HG03060 (cell line): ENCODE measurements around the gene SORT1.

Experiments
- ATAC-seq: cut with Tn5 transposase; IDR thresholded peaks from one replicate; pipeline ENCODE4 v1.9.1; 2021; ENCODE audit warnings: low read depth, moderate number of reproducible peaks; ENCODE audit not compliant: unreplicated experiment

The SORT1 gene

GRCh38 chr1:109279615-109280278 lies 118.0 kb downstream of the SORT1 start:
- ATAC-seq, result no peak

DNA sequence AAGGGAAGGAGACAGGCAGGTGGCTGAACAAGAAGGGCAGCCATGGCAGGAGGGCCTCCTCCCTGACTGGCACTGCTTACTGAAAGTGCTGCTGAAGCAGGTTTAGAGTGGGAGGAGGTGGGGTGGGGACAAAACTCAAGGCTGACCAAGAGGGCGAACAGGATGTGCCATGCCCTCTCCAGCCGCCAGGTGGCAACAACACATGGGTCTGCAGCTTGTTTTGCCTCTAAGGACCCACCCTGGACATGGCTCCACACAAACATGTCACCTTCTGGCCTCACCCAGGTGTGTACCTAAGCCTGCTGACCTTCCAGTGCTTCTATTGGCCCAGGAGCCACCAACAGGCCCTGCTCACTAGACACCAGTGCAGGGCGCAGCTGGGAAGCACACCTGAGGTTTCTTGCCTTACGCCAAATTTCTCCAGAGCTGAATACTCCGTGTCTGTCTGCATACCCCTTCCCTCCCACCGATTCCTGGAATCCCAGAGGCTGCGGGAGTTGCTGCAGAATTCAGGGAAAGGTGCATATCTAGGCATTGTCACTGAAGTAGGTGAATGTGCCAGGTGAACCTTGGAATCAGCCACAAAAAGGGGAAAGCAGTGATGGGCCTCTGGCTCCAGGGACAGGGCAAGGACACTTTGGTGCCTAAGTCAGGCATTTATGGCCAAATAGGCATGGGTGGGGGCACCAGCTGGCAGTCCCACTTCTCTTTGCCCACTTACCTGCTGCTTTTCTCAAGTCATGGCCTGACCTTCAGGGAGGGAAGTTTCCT lies 120.1 kb downstream of the SORT1 start:
- no peak for ATAC-seq

DNA sequence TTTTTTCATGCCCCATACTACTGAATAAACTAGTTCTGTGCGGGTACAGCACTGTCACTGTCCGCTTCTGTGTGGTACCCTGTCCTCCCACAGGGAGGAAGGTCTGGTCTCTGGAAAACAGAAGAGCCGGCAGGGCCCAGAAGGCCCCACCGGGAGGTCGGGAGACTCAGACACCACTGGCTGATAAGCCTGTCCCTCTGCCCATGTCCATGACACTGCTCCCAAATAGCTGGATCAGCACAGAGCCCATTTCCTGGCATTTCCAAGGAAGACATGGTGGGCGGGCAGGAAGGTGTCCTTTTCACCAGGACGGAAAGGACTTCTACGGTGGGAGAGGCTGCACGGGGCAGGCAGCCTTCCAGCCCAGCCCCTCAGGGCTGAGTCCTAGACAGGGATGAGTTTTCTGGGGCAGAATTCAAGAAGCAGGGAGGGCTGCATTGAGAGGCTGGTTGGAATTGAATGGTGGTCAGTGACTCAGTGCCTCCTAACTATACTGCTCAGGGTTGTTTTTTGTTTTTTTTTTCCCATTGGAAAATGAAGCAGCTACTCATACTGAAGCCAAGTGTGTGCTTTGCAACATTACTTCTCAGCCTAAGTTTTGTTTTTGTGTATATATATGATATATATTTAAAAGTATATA lies 121.9 kb downstream of the SORT1 start:
- ATAC-seq, result no peak

DNA sequence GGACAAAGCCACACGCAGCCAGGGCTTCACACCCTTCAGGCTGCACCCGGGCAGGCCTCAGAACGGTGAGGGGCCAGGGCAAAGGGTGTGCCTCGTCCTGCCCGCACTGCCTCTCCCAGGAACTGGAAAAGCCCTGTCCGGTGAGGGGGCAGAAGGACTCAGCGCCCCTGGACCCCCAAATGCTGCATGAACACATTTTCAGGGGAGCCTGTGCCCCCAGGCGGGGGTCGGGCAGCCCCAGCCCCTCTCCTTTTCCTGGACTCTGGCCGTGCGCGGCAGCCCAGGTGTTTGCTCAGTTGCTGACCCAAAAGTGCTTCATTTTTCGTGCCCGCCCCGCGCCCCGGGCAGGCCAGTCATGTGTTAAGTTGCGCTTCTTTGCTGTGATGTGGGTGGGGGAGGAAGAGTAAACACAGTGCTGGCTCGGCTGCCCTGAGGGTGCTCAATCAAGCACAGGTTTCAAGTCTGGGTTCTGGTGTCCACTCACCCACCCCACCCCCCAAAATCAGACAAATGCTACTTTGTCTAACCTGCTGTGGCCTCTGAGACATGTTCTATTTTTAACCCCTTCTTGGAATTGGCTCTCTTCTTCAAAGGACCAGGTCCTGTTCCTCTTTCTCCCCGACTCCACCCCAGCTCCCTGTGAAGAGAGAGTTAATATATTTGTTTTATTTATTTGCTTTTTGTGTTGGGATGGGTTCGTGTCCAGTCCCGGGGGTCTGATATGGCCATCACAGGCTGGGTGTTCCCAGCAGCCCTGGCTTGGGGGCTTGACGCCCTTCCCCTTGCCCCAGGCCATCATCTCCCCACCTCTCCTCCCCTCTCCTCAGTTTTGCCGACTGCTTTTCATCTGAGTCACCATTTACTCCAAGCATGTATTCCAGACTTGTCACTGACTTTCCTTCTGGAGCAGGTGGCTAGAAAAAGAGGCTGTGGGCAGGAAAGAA lies 122.9 kb downstream of the SORT1 start:
- no peak for ATAC-seq

DNA sequence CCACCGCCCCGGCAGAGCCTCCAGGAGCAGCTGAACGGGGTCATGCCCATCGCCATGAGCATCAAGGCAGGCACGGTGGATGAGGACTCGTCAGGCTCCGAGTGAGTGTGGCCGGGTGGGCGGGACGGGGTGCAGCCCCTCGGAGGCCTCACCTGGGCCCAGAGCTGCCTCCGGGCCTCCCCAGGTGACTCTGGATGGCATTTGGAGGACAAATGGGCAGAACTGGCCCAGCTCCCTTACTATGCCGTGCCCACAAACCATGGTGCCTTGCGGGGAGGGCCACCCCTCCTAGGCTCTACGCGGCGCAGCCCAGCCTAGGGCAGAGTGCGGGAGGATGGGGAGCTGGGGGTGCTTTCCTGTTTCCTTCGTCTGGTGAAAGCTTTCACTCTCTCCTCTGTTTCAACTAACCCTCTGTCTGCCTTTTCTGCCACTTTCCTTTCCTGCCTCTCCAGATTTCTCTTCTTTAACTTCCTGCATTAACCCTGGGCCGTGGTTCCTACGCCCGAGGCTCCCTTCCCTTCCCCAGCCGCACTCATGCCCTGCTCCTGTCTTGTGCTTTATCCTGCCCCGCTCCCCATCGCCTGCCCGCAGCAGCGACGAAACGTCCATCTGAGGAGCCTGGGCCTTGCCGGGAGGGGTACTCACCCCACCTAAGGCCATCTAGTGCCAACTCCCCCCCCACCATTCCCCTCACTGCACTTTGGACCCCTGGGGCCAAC lies 124.0 kb downstream of the SORT1 start:
- no peak for ATAC-seq

DNA sequence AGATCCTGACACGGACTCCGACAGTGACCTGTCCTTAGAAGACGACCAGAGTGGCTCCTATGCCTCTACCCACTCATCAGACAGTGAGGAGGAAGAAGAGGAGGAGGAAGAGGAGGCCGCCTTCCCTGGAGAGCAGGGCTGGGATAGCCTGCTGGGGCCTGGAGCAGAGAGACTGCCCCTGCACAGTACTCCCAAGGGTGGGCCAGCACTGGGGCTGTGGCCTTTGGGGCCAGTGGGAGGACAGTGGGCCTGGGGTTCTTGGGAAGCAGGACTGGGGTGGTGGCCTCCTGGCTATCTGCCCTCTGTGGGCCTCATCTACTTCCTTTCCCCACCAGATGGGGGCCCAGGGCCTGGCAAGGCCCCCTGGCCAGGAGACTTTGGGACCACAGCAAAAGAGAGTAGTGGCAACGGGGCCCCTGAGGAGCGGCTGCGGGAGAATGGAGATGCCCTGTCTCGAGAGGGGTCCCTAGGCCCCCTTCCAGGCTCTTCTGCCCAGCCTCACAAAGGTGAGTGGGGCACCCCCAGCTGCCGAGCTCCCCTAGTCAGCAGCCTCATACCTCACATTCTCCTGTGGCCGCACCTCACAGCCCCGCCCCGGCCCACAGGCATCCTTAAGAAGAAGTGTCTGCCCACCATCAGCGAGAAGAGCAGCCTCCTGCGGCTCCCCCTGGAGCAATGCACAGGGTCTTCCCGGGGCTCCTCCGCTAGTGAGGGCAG lies 124.7 kb downstream of the SORT1 start:
- no peak for ATAC-seq

GRCh38 chr1:109272021-109272799 lies 125.5 kb downstream of the SORT1 start:
- ATAC-seq, result no peak

DNA sequence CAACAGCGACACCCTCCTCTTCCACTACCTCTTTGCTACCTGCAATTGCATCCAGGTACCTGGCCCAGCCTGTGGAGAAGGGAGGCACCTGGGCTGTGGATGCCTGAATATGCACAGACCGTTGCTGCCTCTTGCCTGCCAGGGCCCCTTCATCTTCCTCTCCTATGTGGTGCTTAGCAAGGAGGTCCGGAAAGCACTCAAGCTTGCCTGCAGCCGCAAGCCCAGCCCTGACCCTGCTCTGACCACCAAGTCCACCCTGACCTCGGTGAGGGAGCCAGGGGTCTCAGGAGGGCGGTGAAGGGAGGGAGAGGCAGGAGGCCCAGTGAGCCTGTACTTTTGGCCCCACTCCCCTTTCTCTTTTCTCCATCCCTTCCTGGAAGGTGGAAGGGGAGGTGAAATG lies 126.3 kb downstream of the SORT1 start:
- no peak for ATAC-seq

- no peak for ATAC-seq
Measured at GRCh38 chr1:109270623-109271317, 126.9 kb downstream of the SORT1 start.

- ATAC-seq, result no peak
Measured at GRCh38 chr1:109269981-109270622, 127.6 kb downstream of the SORT1 start.

DNA sequence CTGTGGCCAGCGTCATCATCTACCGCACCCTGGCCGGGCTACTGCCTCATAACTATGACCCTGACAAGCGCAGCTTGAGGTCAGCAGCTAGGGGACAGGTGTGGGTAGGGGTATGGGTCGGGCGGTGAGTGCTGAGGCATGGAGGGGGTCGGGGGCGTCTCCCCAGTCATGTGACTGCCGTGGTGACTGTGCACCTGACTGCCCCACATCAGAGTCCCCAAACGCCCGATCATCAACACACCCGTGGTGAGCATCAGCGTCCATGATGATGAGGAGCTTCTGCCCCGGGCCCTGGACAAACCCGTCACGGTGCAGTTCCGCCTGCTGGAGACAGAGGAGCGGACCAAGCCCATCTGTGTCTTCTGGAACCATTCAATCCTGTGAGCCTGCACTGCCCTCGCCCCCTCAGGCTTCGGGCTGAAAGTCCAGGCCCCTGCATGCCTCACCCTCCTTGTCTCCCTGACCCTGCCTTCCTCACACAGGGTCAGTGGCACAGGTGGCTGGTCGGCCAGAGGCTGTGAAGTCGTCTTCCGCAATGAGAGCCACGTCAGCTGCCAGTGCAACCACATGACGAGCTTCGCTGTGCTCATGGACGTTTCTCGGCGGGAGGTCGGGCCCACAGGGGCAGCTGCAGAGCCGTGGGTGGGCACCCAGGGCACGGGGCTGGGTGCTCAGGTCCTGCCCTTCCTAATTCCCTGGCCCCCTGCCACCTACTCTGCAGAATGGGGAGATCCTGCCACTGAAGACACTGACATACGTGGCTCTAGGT lies 128.3 kb downstream of the SORT1 start:
- no peak for ATAC-seq

DNA sequence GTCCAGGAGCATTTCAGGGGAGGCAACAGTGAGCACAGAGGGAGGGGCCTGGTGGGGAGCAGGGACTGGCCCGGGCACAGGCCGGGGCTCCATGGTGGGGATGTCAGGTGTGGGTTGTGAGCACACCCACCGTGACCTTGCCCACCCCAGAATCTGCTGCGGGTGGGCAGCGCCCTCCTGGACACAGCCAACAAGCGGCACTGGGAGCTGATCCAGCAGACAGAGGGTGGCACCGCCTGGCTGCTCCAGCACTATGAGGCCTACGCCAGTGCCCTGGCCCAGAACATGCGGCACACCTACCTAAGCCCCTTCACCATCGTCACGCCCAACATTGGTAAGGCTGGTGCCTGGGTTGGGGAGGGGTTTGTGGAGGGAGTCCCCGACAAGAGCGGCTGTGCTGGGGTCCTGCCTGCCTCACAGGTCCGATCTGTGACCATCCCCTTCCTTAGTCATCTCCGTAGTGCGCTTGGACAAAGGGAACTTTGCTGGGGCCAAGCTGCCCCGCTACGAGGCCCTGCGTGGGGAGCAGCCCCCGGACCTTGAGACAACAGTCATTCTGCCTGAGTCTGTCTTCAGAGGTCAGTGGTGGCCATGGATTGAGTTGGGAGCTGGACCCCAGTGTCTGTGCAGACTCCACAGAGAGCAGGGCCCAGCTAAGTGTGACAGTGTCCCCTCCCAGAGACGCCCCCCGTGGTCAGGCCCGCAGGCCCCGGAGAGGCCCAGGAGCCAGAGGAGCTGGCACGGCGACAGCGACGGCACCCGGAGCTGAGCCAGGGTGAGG lies 129.1 kb downstream of the SORT1 start:
- no peak for ATAC-seq

DNA sequence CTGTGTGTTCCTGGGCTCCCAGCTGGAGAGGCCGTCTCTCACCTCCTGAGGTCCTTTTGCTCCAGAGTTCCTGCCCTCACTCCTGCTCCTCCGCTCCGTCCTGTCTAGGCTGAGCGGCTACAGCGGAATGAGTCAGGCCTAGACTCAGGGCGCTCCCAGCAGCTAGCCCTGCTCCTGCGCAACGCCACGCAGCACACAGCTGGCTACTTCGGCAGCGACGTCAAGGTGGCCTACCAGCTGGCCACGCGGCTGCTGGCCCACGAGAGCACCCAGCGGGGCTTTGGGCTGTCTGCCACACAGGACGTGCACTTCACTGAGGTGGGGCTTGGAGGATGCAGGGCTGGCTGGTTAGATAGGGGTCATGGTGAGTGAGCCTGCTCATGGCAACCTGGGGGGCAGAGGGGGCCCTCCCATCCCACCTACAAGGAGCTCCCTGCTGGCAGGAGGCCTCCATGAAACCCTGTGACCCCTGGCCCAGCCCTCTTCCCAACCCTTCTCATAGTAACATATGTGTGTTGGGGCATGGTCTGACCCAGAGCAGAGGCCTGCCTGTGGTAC lies 129.9 kb downstream of the SORT1 start:
- no peak for ATAC-seq

- no peak for ATAC-seq
Measured at GRCh38 chr1:109266965-109267364, 130.8 kb downstream of the SORT1 start.

- no peak for ATAC-seq
Measured at GRCh38 chr1:109265741-109266330, 131.9 kb downstream of the SORT1 start.
